Osteoblast (primary cell): ENCODE data around the gene IL17RD. TPM values are rescaled to one million over a fixed set of nuclear protein-coding genes. Genes with fewer than 3 reads are reported as not detected.
A peak's percentile ranks its signal among the peaks of the same experiment; 100 is the strongest.

Experiments used
- DNase-seq: peaks from one replicate; pipeline ENCODE4 v3.0.0; 2011; ENCODE audit warnings: low spot score, mixed read lengths; ENCODE audit not compliant: insufficient read length; ENCODE audit errors: missing footprints
- H2AFZ ChIP-seq: 2 replicates; pipeline ENCODE4 v1.6.0; 2011; ENCODE audit warnings: mild to moderate bottlenecking, low read length
- H3K27ac ChIP-seq: 2 replicates; pipeline ENCODE4 v1.5.1; 2011; ENCODE audit warnings: mild to moderate bottlenecking, low read depth, low read length, moderate library complexity
- H3K27me3 ChIP-seq: 2 replicates; pipeline ENCODE4 v1.6.0; 2012; ENCODE audit warnings: mild to moderate bottlenecking, control low read depth, inconsistent platforms, low read length, moderate library complexity; ENCODE audit not compliant: insufficient read depth
- H3K36me3 ChIP-seq: 2 replicates; pipeline ENCODE4 v1.5.1; 2011; ENCODE audit warnings: mild to moderate bottlenecking, low read length, control low read depth, moderate library complexity; ENCODE audit not compliant: insufficient read depth
- H3K4me1 ChIP-seq: 2 replicates; pipeline ENCODE4 v1.5.1; 2011; ENCODE audit warnings: mild to moderate bottlenecking, low read length, control low read depth, moderate library complexity; ENCODE audit not compliant: insufficient read depth
- H3K4me2 ChIP-seq: 2 replicates; pipeline ENCODE4 v1.6.0; 2011; ENCODE audit warnings: mild to moderate bottlenecking, low read length; ENCODE audit not compliant: insufficient read depth
- H3K4me3 ChIP-seq: fragments of 200-600 bp; sonication (generic); 3 replicates; pipeline ENCODE4 v1.5.1; 2012; ENCODE audit warnings: mild to moderate bottlenecking, low read length, inconsistent platforms; ENCODE audit not compliant: insufficient read depth
- H3K79me2 ChIP-seq: 2 replicates; pipeline ENCODE4 v1.6.0; 2012; ENCODE audit warnings: mild to moderate bottlenecking, low read length, control low read depth, inconsistent platforms; ENCODE audit not compliant: insufficient read depth
- H3K9me3 ChIP-seq: 2 replicates; pipeline ENCODE4 v1.5.1; 2011; ENCODE audit warnings: low read depth, low read length, control low read depth
- H4K20me1 ChIP-seq: 2 replicates; pipeline ENCODE4 v1.6.0; 2012; ENCODE audit warnings: mild to moderate bottlenecking, low read length, control low read depth; ENCODE audit not compliant: insufficient read depth
- total RNA-seq: library from RNA; depleted of rRNA; stranded (reverse); fragments of >200 nt; gene quantifications from 2 replicates; pipeline ENCODE4 v1.2.3, GENCODE V29; 2012
- TF ChIP-seq, protein P1 (sequence below): IDR thresholded peaks from 2 replicates; pipeline ENCODE4 v1.5.1; 2011; ENCODE audit warnings: mild to moderate bottlenecking, low read depth, low read length, moderate library complexity; ENCODE audit errors: extremely low read depth

IL17RD gene
- total RNA-seq, 1 donor, result 2.2 TPM

DNA sequence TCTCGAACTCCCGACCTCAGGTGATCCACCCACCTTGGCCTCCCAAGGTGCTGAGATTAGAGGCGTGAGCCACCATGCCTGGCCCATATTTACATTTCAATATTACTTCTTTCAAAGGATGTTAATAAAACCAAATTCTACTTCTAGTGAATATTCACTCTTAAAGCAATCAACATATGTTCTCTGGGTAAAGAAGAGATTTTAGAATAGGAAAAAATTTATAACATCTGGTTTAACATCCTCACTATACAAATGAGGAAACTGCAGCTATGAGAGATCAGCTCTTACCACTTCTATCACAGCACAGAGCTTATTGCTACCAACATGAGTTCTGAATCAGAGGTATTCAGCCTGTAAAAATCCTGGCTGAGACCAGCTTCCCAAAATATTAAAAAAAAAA lies 48.7 kb downstream of the IL17RD start:
- no peaks in the 10 kb centered on the region for H3K79me2 ChIP-seq
- peaks cover 4% of the 10 kb centered on the region for H3K27me3 ChIP-seq
- no peaks in the 10 kb centered on the region for H3K4me1 ChIP-seq
- H2AFZ ChIP-seq, result no peak overlapping the region
- H4K20me1 ChIP-seq, result no peaks in the 10 kb centered on the region
- H3K27ac ChIP-seq, result no peak overlapping the region
- H3K4me3 ChIP-seq, result no peak overlapping the region
- H3K4me2 ChIP-seq, result no peak overlapping the region
- DNase-seq, result no peak
- no peaks in the 10 kb centered on the region for H3K36me3 ChIP-seq
- no peaks in the 10 kb centered on the region for H3K9me3 ChIP-seq
- TF ChIP-seq, protein P1, sequence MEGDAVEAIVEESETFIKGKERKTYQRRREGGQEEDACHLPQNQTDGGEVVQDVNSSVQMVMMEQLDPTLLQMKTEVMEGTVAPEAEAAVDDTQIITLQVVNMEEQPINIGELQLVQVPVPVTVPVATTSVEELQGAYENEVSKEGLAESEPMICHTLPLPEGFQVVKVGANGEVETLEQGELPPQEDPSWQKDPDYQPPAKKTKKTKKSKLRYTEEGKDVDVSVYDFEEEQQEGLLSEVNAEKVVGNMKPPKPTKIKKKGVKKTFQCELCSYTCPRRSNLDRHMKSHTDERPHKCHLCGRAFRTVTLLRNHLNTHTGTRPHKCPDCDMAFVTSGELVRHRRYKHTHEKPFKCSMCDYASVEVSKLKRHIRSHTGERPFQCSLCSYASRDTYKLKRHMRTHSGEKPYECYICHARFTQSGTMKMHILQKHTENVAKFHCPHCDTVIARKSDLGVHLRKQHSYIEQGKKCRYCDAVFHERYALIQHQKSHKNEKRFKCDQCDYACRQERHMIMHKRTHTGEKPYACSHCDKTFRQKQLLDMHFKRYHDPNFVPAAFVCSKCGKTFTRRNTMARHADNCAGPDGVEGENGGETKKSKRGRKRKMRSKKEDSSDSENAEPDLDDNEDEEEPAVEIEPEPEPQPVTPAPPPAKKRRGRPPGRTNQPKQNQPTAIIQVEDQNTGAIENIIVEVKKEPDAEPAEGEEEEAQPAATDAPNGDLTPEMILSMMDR, result no peak

DNA sequence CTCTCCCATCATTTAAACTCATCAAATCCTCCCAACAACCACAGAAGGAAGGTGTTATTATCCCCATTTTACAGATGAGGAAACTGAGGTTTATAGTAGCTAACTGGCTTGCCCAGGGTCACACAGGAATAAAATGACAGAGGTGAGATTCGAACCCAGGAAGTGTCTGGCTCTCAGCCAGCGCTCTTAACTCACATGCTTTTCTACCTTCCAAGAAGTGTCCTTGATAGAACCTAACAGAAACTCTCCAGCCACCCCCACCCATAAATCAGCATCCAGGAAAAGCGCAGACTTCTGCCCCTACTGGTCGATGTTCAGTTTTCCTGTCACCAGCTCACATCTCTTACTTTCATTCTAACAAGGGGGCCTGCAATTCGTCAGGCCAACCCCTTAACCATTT lies 52.9 kb downstream of the IL17RD start:
- TF ChIP-seq, protein P1, result peak; percentile 30
- Histone ChIP-seq H3K4me3 (no peak overlapping the region), H3K9me3 (no peaks in the 10 kb centered on the region), H3K79me2 (no peaks in the 10 kb centered on the region), H3K4me1 (no peaks in the 10 kb centered on the region), H4K20me1 (no peaks in the 10 kb centered on the region), H2AFZ (no peak overlapping the region), H3K4me2 (no peak overlapping the region), H3K27ac (no peak overlapping the region), H3K27me3 (no peaks in the 10 kb centered on the region), H3K36me3 (no peaks in the 10 kb centered on the region)
- no peak for DNase-seq

DNA sequence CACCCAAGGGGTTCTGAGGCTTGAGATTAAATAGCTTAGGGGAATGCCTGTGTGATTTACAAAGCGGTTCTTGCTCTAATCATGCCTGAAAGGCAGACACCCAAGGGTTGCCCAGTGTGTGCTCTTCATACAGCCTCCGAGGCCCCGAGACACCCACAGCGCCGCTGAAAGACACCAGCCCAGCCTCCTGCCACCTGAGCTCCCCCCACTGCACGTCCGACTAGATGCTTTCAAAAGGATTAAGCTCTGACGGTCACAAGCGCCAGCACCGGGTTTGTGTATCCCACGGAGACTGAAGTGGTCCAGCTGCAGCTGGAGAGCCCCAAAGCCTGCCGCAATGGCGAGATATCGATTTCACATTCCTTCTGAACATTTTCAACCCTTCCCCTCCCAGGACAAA lies 54.4 kb downstream of the IL17RD start:
- Histone ChIP-seq H4K20me1 (no peaks in the 10 kb centered on the region), H3K9me3 (no peaks in the 10 kb centered on the region), H3K79me2 (no peaks in the 10 kb centered on the region), H3K27me3 (no peaks in the 10 kb centered on the region), H2AFZ (no peak overlapping the region), H3K4me3 (no peak overlapping the region), H3K4me2 (no peak overlapping the region), H3K4me1 (no peaks in the 10 kb centered on the region), H3K27ac (no peak overlapping the region), H3K36me3 (no peaks in the 10 kb centered on the region)
- TF ChIP-seq, protein P1, result no peak
- DNase-seq, result no peak

DNA sequence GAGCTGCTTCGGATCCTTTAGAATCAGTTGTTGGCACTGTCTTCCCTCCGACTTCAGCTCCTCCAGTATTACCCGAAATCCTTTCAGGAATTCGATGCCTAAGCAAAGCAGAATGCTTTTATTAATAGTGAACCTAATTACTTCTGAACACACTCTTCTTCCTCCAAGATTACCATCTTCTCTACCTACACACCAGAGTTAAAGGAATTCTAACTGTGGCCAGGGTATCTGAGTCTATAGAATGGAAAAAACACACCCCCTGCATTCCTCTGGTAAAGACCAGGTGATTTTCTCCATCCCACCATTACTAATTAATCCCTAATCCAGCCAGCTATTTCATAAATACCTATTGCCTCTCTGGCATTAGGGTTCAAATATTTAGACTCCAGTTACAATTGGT lies 54.9 kb downstream of the IL17RD start:
- H3K4me3 ChIP-seq, result no peak overlapping the region
- TF ChIP-seq, protein P1, result no peak
- H2AFZ ChIP-seq, result no peak overlapping the region
- no peaks in the 10 kb centered on the region for H3K27me3 ChIP-seq
- H3K36me3 ChIP-seq, result no peaks in the 10 kb centered on the region
- no peak overlapping the region for H3K27ac ChIP-seq
- H3K9me3 ChIP-seq, result no peaks in the 10 kb centered on the region
- no peaks in the 10 kb centered on the region for H4K20me1 ChIP-seq
- DNase-seq, result no peak
- H3K79me2 ChIP-seq, result no peaks in the 10 kb centered on the region
- no peaks in the 10 kb centered on the region for H3K4me1 ChIP-seq
- no peak overlapping the region for H3K4me2 ChIP-seq
